ENCODE data around the gene FTH1.

Gene FTH1

DNA sequence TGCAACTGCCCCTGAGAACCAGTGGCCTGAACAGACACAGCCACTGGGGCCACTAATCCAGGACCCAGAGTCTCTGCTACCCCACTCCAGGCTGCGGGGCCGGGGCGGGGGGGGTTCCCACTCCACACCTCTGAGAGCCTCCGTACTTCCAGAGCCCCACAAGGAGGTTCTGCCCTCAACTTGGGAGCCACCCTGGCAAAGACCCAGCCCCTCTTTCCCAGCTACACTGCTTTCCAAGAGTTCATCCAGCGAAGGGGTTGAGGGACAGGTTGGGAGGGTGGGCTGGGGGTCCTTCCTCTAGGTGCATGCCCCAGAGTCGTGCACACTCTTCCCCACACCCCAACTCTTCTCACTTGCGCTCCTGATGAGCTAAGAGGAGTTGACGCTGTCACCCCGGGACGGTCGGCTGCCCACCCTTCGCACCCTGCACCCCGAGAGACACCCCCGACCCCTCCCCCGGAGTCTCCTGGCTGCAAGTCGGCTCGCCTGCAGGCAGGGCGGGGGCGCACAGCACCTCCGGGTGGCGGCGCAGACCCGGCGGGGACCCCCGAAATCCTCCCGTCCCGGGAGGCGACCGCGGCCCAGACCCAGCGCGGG is 50.6 kb downstream of the FTH1 start:
- no peak for DNase-seq (ENCODE audit: low spot score)

DNA sequence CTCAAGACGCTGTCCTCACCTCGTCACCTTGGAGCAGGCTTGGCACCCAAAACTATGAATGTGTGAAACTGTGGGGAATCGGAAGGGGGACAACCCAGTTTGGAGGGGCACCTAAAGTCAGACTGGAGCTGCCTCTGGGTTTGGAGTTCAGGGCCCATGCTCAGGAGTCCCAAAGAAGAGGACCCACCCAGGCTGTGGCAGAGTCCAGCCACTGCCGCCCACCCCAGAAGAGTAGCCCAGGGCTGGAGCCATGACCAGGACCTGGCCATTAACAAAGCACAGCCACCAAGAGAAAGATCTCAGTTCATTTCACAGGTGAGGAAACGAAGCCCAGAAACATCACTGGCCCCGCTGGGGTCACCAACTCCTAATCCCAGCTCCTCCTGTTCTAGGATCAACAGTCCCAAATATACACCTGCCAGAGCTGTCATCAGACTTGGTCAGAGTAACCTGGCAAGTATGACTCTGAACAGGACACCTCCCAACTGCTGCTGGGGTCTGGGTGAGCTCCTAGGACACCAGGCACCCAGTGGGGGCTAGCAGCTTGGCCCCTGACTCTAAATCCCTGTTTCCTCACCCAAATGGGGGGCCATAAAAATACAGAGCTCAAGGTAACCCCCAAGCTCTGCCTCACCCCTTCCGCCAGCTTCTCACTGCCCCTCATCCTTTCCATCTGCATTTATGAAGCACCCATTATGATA is 52.8 kb downstream of the FTH1 start:
- no peak for DNase-seq (ENCODE audit: low spot score)
